Lung microvascular endothelial cell (primary cell): ENCODE measurements around the gene LMO3. TPM values are rescaled to one million over a fixed set of nuclear protein-coding genes. Genes with fewer than 3 reads are reported as not detected.
"Not testable (repeated sequence)": the region's sequence is repeated elsewhere in the genome, so short reads cannot be mapped to it uniquely, and the experiment has no call there.

Experiments
- DNase-seq, 2 donors: peaks; one replicate each; pipeline versions ENCODE4 v3.0.0 to v3.0.0-alpha.2; 2010; ENCODE audit warnings: low read depth in 2 of 2
- total RNA-seq: library from RNA; depleted of rRNA; stranded (reverse); fragments of >200 nt; gene quantifications from 2 replicates; pipeline ENCODE4 v1.2.1, GENCODE V29; 2014

The LMO3 gene
- total RNA-seq, 1 donor from 2014 or later, result not detected

DNA sequence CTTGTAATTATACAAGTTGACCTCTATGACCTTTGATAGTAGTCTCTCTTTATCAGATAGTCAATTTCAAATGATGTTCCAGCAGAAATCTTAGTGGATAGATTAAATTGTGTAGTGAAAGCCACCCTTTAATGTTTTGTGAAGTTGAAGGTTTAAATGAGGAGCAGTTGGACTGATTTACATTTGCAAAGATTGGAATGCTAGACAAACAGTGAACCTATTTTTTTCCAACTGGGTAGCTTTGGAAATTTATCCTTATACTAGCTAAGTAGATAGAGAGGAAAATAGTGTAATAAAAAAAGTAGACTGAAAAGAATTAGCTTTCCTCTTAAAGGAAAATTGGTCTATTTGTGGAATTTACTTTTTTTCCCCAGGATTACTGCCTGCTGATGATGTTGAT is 53.7 kb downstream of the LMO3 start:
- DNase-seq, result no peak

DNA sequence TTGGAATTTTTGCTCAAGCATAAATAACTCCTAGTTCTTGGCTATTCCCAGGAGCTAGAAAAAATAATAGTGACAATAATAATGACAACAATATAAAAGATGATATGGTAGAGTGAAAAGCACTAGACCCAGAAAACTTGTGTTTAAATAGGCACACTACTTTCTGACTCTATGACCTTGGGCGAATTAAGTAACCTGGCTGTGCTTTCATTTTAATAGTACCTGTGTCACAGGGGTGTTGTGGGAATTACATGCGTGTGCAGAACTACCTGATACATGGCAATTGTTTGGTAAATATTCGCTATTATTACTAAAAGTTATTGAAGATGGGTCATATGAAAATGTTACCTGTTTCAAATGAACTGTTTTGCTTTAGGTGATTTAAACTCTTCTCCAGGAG is 60.1 kb downstream of the LMO3 start:
- DNase-seq, result no peak

DNA sequence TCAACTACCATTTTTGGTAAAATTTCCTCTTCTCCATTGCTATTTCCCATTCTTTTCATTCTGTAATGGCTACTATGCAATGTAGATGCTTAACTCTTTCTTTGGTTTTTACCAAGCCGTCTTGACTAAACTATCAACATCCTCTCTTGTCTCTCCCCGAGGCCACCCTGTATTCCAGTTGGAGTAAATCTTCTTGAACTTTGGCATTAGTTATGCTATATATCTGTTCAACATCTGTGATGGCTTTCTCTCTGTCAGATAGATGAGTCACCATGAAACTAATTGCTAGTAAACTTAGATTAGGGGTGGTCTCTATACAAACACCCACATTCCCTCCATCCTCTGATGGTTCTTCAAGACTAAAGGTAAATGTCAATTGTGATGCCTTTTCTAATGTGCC is 63.4 kb downstream of the LMO3 start:
- no peak for DNase-seq

DNA sequence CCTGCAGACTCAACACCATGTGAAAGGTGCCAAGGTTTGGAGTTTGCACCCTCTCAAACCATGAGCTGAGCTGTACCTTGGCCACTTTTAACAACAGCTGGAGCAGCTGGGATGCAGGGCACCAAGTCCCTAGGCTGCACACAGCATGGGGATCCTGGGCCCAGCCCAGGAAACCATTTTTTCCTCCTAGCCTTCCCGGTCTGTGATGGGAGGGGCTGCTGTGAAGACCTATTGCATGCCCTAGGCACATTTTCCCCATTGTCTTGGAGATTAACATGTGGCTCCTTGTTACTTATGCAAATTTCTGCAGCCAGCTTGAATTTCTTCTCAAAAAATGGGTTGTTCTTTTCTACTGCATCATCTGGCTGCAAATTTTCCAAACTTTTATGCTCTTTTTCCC is 68.3 kb downstream of the LMO3 start:
- not testable (repeated sequence) for DNase-seq

DNA sequence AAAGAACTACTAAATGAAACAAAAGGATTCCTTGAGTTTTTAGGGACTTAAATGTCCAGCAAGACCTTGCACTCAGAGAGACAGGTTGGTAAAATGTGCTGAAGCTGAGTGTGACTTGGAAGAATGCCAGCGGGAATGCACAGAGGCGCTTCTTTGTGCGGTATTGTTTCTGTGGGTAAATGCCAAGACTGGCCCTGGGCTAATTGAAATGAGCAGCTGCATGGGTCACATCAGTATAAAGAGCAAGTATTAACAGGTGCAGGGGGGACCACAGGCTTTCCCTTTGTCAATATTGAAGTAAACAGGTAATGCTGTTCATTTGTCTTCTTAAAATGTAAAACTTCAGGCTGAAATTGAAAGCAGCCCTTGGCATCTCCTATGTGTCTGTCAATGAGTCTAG is 74.3 kb downstream of the LMO3 start:
- peak in 1 of 2 donors; percentile 15 for DNase-seq

DNA sequence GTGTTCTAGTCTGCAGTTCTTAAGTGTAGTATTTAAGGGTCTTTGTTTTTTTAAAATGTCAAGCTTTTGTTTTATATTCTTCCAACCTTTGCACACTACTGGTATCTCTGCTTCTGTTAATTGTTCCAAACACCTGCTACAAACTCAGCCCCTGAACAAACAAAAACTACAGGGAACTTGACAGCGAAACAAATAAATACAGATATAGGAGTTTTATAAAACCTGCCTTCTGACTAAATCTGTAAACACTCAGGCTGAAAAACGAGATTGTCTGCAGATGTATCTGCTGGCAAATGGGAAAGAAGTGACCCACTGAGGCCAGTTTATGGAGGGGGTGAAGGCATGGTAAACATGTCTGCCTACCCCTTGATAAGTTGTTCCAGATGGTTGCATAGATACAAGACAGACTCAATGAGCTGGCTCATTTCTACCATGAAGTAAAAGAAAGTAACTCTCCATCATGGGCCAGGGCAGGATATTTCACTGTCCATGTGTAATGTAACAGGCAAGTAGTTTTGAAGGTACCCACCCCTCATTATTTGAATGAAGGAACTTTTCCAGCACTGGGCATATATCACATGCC is 75.6 kb downstream of the LMO3 start:
- DNase-seq, result no peak

DNA sequence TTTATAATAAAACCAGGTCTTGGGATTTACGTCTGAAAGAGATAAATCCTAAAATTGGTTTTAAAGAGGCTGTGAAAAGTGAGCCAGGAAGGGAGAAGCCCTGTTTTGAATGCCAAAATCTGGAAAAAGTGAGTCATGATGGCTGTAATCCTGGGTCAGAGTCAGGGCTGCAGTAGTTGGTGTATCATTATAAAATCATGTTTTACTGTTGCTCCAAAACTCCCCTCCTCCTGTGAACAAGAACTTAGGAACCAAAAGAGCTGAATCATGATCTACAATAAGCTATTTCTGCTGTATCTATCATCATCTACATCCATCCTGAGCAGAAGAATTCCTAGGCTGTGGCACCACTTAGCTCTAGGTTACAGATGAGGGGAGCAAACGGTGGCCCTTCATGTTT is 79.3 kb downstream of the LMO3 start:
- DNase-seq, result peak in 1 of 2 donors; percentile 44

DNA sequence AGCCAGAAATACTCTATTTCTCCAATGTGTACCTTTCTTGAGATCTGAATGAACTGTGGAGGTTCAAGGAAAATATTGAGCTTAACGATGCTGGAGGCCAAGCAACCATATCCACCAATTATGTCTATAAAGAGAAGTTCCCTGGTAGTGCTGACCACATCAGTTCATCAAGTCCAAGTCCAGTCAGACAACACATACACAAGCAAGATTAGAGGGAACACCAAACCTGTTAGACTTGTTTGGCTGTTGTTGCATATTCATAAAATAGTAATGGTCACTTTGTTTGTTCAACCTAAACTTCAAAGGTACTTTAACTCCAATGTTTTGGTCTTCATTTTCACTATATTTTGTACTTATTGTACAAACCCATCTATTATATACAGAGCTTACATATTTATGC is 81.6 kb downstream of the LMO3 start:
- DNase-seq, result no peak

DNA sequence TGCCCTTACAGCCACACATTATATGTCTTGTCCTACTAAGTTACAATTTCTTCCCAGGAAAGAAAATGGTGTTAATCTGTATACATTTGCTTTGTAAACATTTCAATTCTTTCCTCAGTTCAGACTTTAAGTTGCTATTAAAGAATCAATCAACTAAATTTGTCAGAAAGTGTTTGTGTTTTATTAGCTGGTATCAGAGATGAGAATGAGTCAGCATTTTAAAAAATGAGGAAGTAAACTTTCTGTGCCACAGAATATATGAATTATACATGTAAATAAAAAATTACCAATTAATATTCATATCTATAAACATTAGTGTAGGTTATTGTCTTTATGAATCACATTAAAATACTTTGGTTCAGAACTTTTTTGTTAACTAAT is 82.0 kb downstream of the LMO3 start:
- DNase-seq, result no peak

DNA sequence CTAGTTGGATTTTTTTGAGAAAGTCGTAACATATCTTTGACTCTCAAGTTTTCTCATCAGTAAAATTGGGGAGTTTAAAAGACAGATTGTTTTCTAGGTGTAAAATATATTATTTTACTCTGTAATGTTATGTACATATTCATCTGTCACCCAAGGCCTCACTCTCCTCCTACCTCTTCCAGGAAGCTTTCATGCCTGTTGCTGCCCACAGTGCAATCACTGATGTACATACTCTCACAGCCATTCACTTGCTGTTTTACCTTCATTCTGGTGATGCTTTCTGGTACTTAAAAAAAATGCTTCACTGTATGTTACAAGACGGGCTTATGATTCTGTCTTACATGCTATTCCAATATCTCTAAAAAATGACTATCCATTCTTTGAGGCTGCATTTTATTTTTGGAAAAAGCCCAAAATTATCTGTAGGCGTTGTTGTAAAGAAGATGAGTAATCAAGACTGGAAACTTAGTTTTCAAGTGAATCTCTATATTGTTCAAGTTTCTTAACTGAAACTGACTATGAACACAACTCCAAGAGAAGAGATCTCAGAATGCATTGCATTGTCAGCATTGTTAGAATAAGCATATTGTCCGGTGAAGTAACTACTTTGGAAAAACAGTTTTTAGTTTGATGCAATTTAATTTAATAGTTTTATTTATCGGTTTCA is 82.5 kb downstream of the LMO3 start:
- DNase-seq, result no peak

DNA sequence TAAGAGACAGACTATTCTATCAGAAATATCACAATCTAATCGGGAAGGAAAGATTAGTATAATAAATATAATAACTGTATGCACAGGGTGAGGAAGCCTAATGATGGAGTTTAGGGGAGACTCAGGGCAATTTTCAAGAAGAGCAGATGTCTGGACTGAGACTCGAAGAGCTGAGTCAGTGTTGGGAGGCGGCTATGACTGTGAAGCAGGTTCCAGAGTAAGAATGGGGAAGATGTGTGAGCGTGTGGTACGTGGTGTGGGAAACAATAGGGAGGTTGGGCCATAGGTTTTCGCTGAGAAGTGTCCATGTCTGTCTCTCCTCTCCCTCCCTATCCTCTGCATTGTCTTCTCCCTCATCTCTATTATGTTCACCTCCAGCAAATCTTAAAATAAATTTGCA is 85.6 kb downstream of the LMO3 start:
- DNase-seq, result no peak

DNA sequence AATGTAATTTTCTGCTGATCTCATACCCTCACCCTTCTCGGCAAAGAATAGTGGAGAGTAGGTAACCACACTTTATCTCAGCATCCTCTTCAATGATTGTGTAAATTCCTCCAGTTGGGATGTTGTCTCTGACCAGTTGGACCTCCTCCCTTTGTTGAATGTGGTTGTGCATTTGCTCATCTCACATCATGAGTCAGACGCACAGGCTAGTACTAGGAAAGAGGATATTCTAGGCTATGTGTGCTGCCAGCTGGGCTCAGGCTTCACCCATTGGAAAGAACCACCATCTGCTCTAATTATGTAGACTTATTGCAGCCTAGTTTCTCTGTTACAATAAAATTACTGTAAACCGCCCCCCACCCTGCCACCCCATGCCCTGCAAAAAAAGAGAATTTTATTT is 90.3 kb downstream of the LMO3 start:
- DNase-seq, result no peak

DNA sequence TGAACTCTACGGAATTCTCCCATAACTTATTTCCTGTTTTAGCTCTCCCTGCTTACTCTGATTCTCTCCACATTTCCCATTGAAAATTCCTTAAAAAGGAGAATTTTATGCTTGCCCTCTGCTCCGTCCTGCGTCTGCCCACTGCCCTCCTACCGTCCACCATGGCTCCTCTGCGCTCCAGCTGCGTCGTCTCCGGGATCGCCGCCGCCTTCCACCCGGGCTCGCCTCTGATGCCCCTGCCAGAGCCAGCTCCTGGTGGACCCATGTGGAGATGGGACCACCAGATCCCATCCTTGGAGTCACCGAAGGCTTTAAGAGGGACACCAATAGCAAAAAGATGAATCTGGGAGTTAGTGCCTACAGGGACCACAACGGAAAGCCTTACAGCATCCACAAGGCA is 92.7 kb downstream of the LMO3 start:
- DNase-seq, result no peak

DNA sequence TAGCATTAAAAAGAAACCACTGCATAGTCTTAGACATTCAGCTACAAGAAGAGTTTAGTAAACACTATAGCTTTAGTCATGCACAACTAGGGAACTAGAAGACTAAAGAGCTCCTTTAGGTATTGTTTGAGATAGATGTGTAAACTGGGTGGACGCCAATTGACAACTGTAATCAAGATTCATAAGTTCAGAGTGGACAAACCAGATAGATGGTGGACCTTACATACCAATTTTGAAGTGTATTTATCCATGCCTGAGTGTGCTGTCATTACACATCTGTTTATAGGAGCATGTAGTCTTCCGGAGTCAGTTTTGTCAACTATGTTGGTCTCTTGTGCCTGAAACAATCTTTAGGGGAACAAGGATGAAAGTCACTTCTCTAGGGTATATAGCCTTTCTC is 96.6 kb downstream of the LMO3 start:
- DNase-seq, result no peak

DNA sequence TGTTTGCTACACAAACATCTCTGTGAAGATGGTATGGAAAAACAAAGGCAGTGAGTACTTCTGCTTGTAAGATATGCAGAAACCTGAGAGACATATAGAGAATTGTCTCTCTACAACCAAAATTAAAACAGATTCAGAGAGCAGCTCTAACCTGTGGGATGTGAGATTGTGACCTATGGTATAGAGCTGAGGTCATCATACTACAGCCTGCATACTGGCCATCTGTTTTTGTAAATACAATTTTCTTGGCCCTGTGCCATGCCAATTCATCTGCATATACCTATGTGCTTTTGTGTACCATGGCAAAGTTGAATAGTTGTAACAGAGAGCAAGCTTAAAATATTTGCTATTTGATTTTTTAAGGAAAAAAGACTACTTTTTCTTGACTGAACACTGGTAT is 99.6 kb downstream of the LMO3 start:
- DNase-seq, result no peak

DNA sequence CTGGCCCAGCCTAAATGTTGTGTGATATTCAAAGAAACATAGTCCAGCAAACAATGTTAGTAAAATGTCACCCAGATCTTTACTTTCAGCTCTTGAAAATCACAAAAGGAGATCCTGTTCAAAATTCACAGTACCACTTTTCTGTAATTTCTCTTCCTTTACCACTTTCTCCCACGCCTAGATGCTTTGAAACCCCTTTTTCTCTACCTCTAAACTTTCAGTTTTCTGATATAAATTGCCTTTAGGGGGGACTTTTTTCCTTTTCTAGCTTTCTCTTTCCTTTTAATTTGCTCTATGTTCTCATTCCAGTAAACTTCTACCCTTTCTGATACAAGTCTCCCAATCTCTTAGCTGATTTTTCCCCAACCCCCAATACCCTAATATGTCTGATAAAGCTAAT is 101.8 kb downstream of the LMO3 start:
- DNase-seq, result no peak

DNA sequence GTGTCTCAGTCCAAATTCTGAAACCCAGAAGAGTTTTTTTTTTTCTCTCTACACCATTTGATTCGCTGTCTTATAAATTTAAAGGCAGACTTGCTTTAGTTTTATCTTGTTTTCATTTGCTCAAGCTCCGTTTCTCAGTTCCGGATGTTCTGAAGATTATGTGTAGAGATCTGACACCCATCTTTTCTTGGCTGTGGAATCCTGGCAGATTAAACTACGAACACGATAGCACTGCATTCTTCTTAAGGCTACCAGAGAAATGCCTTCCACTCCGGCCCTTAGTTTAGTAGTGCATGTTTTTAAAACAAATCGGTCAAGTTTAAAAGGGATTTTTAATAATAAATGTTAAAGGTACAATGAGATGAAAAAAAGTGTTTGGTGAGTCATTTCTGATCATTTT is 106.4 kb downstream of the LMO3 start:
- no peak for DNase-seq
